Tibial nerve (tissue), 4 donors: ENCODE measurements around the gene SEMA3A. TPM values are rescaled to one million over a fixed set of nuclear protein-coding genes. Genes with fewer than 3 reads are reported as not detected.

Source experiments
- DNase-seq, 2 donors: peaks; one replicate each; pipeline ENCODE4 v3.0.0-alpha.2; 2019; ENCODE audit warnings: low spot score in 2 of 2
- H3K27ac ChIP-seq, 4 donors: fragments of 200-600 bp; sonication (generic) in 3 of 4; one replicate each; pipeline ENCODE4 v1.5.1; 2017 to 2019; ENCODE audit warnings: mild to moderate bottlenecking in 1 of 4
- H3K27me3 ChIP-seq, 2 donors: fragments of 200-600 bp; sonication (generic) in 1 of 2; one replicate each; pipeline versions ENCODE4 v1.5.1 to v1.6.0; 2017 to 2019
- H3K36me3 ChIP-seq, 3 donors: fragments of 200-600 bp; sonication (generic); one replicate each; pipeline ENCODE4 v1.5.1; 2018 to 2019
- H3K4me1 ChIP-seq, 4 donors: fragments of 200-600 bp; sonication (generic) in 3 of 4; one replicate each; pipeline ENCODE4 v1.5.1; 2017 to 2019
- H3K4me3 ChIP-seq, 4 donors: fragments of 200-600 bp; sonication (generic) in 3 of 4; one replicate each; pipeline ENCODE4 v1.5.1; 2017 to 2019; ENCODE audit warnings: mild to moderate bottlenecking in 1 of 4, moderate library complexity in 1 of 4
- H3K9me3 ChIP-seq, 4 donors: fragments of 200-600 bp; sonication (generic) in 3 of 4; one replicate each; pipeline ENCODE4 v1.5.1; 2017 to 2019
- CTCF ChIP-seq, 5 experiments: fragments of 200-600 bp in 3 of 5; fragments of 450-650 bp in 2 of 5; sonication (generic) in 3 of 5; IDR thresholded peaks; one replicate each; pipeline ENCODE4 v1.5.1; 2016 to 2019; ENCODE audit warnings: antibody characterized with exemption in 5 of 5, mild to moderate bottlenecking in 3 of 5, moderate library complexity in 2 of 5
- EP300 ChIP-seq, 2 donors: sonication (generic); formaldehyde crosslinking; IDR thresholded peaks; one replicate each; pipeline ENCODE4 v1.6.1; 2017; ENCODE audit warnings: antibody characterized with exemption in 2 of 2, mild to moderate bottlenecking in 1 of 2
- POLR2A ChIP-seq, 2 donors: fragments of 450-650 bp; IDR thresholded peaks; one replicate each; pipeline ENCODE4 v1.6.1; 2017; ENCODE audit warnings: antibody characterized with exemption in 2 of 2, mild to moderate bottlenecking in 2 of 2, moderate library complexity in 2 of 2
- WGBS, 2 donors: methylation state at CpG; one replicate each; pipeline ENCODE4 v1.1.5; 2018; 5-methylcytosine and 5-hydroxymethylcytosine counted together
- total RNA-seq, 4 donors: library from RNA; depleted of rRNA; stranded (reverse); fragments of >200 nt; gene quantifications; one replicate each; pipeline ENCODE4 v1.1.0, GENCODE V29; 2016

SEMA3A gene
- total RNA-seq, 4 donors from 2014 or later = 2.9 to 9.3 (median 6.8) TPM

- no peaks in the 10 kb centered on the region for H3K9me3 ChIP-seq
- H3K36me3 ChIP-seq = no peaks in the 10 kb centered on the region
- 60 to 62% methylated on average over 9 of the region's 9 CpGs for WGBS, 2 donors
- H3K27me3 ChIP-seq = no peaks in the 10 kb centered on the region
- H3K4me3 ChIP-seq = no peak overlapping the region
- peaks cover 0 to 20% (median 4%) of the 10 kb centered on the region in 4 donors for H3K4me1 ChIP-seq
- no peak for TF ChIP-seq POLR2A (IDR thresholded peaks at IDR 0.05)
- H3K27ac ChIP-seq = no peak overlapping the region
- no peak for DNase-seq
Measured at GRCh38 chr7:84113906-84114850, 80.4 kb downstream of the SEMA3A start.

GRCh38 chr7:84113286-84113685 is 81.3 kb downstream of the SEMA3A start:
- 7 to 9% methylated on average over 2 of the region's 2 CpGs for WGBS, 2 donors

GRCh38 chr7:84112771-84113170 is 81.8 kb downstream of the SEMA3A start:
- peaks cover 0 to 20% (median 4%) of the 10 kb centered on the region in 4 donors for H3K4me1 ChIP-seq
- no peaks in the 10 kb centered on the region for H3K36me3 ChIP-seq
- H3K4me3 ChIP-seq = no peak overlapping the region
- no peak for DNase-seq
- no peak for TF ChIP-seq CTCF (IDR thresholded peaks at IDR 0.05)
- no peak for TF ChIP-seq EP300 (IDR thresholded peaks at IDR 0.05)
- TF ChIP-seq POLR2A (IDR thresholded peaks at IDR 0.05) = no peak
- 48 to 63% methylated on average over 1 of the region's 1 CpG for WGBS, 2 donors
- H3K9me3 ChIP-seq = no peaks in the 10 kb centered on the region
- no peak overlapping the region for H3K27ac ChIP-seq
- no peaks in the 10 kb centered on the region for H3K27me3 ChIP-seq

More at GRCh38 chr7:84113286-84113685, 81.3 kb downstream of the SEMA3A start:
- Histone ChIP-seq H3K27me3 (no peaks in the 10 kb centered on the region), H3K36me3 (no peaks in the 10 kb centered on the region), H3K4me1 (peaks cover 0 to 20% (median 4%) of the 10 kb centered on the region in 4 donors), H3K27ac (no peak overlapping the region), H3K9me3 (no peaks in the 10 kb centered on the region), H3K4me3 (no peak overlapping the region)
- TF ChIP-seq EP300 (IDR thresholded peaks at IDR 0.05) (no peak), CTCF (IDR thresholded peaks at IDR 0.05) (no peak), POLR2A (IDR thresholded peaks at IDR 0.05) (no peak)
- DNase-seq = no peak

- no peak overlapping the region for H3K4me3 ChIP-seq
- H3K9me3 ChIP-seq = no peaks in the 10 kb centered on the region
- H3K4me1 ChIP-seq = peaks cover 0 to 20% (median 4%) of the 10 kb centered on the region in 4 donors
- no peak overlapping the region for H3K27ac ChIP-seq
- no peaks in the 10 kb centered on the region for H3K36me3 ChIP-seq
- no peaks in the 10 kb centered on the region for H3K27me3 ChIP-seq
- no peak for DNase-seq
- TF ChIP-seq CTCF (IDR thresholded peaks at IDR 0.05) (no peak), EP300 (IDR thresholded peaks at IDR 0.05) (no peak), POLR2A (IDR thresholded peaks at IDR 0.05) (no peak)
Measured at GRCh38 chr7:84111842-84112241, 82.7 kb downstream of the SEMA3A start.

GRCh38 chr7:84110400-84110799 is 84.2 kb downstream of the SEMA3A start:
- H3K27me3 ChIP-seq = no peaks in the 10 kb centered on the region
- no peak for DNase-seq
- peaks cover 0 to 20% (median 4%) of the 10 kb centered on the region in 4 donors for H3K4me1 ChIP-seq
- TF ChIP-seq EP300 (IDR thresholded peaks at IDR 0.05) = no peak
- no peak for TF ChIP-seq POLR2A (IDR thresholded peaks at IDR 0.05)
- TF ChIP-seq CTCF (IDR thresholded peaks at IDR 0.05) = no peak
- no peak overlapping the region for H3K27ac ChIP-seq
- H3K9me3 ChIP-seq = no peaks in the 10 kb centered on the region
- no peak overlapping the region for H3K4me3 ChIP-seq
- WGBS, 2 donors = 84 to 86% methylated on average over 3 of the region's 3 CpGs
- no peaks in the 10 kb centered on the region for H3K36me3 ChIP-seq
